Measurements from ENCODE around the gene UGGT1.

GRCh38 chr2:128237911-128238697 is 147.1 kb downstream of the UGGT1 start:
- TF ChIP-seq CTCF (IDR thresholded peaks at IDR 0.05; ENCODE audit: low read depth, low read length) (no peak), EZH2phosphoT487 (IDR thresholded peaks at IDR 0.05; ENCODE audit: low read depth) (no peak)
